ENCODE measurements around the gene EPS8.

Gene EPS8

DNA sequence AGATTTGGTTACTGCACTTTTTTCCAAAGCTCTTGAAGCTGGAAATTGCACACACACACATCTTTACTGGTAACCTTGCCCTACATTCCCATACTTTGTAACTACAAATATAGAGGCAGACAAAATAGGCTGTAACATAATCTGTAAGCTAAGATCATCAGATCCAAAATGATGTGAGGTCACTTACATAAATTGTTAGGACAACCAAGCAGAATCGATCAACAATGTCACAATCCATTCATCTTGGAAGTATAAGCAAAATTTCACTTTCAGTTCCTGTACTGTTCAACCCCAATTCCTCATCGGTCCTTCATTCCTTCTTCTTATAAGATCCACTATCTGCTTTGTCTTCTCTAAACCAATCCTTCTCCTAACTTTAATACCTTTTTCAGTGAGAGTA lies 72.6 kb downstream of the EPS8 start:
- H2BK15ac ChIP-seq (ENCODE audit: low read depth, poor library complexity, severe bottlenecking) = no peak overlapping the region
- no peak overlapping the region for H2AK5ac ChIP-seq (ENCODE audit: low read length, severe bottlenecking)
- H3K4me2 ChIP-seq (ENCODE audit: low read length, poor library complexity, severe bottlenecking) = no peak overlapping the region
- H3K36me3 ChIP-seq (ENCODE audit: control insufficient read depth in 1 of 2, insufficient read depth in 2 of 2, low read depth in 1 of 2, low read length in 2 of 2) = peaks cover 0 to 3% of the 10 kb centered on the region in 2 experiments
- DNase-seq = no peak
- H2AFZ ChIP-seq (ENCODE audit: low read depth, low read length) = no peak overlapping the region
- H3K27ac ChIP-seq (ENCODE audit: low read length, poor library complexity, severe bottlenecking) = no peak overlapping the region
- H3K9ac ChIP-seq (ENCODE audit: low read length) = no peak overlapping the region
- no peak overlapping the region for H3K23ac ChIP-seq (ENCODE audit: low read length in 2 of 2)
- no peak overlapping the region for H3K18ac ChIP-seq (ENCODE audit: low read depth in 1 of 2, low read length in 2 of 2)
- no peak overlapping the region for H3K4ac ChIP-seq (ENCODE audit: low read depth in 1 of 2, low read length in 2 of 2)
- peaks cover 3% of the 10 kb centered on the region for H3K4me1 ChIP-seq (ENCODE audit: control insufficient read depth, insufficient read depth, low read depth, low read length)
- no peak overlapping the region for H4K8ac ChIP-seq (ENCODE audit: low read length)
- H3K79me1 ChIP-seq (replicated peaks; ENCODE audit: low read length, poor library complexity, severe bottlenecking) = peaks cover 2% of the 10 kb centered on the region
- no peak overlapping the region for H3K4me3 ChIP-seq (ENCODE audit: insufficient read depth in 1 of 2, low read depth in 1 of 2, low read length in 2 of 2)
- no peak overlapping the region for H2BK120ac ChIP-seq (ENCODE audit: low read depth, low read length)
- no peak overlapping the region for H2BK12ac ChIP-seq (ENCODE audit: low read length in 2 of 2)
- no peaks in the 10 kb centered on the region for H3K27me3 ChIP-seq (ENCODE audit: control insufficient read depth in 1 of 2, insufficient read depth in 1 of 2, low read length in 2 of 2)
- no peak overlapping the region for H4K91ac ChIP-seq (ENCODE audit: low read length)
- H3K14ac ChIP-seq (ENCODE audit: low read length in 2 of 2) = no peak overlapping the region
- no peak overlapping the region for H2BK5ac ChIP-seq (ENCODE audit: low read depth, low read length, poor library complexity, severe bottlenecking)
- WGBS = 95% methylated on average over 2 of the region's 2 CpGs
- H3K9me3 ChIP-seq (ENCODE audit: control insufficient read depth, low read length) = no peaks in the 10 kb centered on the region

DNA sequence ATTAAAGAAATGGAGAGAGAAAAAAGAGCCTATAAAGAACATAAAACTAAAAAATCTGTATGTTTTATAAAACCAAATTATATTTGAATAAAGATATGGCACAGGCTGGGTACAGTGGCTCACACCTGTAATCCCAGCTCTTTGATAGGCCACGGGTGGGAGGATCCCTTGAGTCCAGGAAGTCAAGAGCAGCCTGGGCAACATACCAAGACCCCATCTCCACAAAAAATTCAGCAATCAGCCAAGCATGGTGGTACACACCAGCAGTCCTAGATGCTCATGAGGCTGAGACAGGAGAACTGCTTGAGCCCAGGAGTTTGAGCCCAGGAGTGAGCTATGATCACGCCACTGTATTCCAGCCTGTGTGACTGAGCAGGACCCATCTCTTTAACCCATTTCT lies 74.9 kb downstream of the EPS8 start:
- H3K36me3 ChIP-seq (ENCODE audit: control insufficient read depth in 1 of 2, insufficient read depth in 2 of 2, low read depth in 1 of 2, low read length in 2 of 2) = peaks cover 0 to 7% of the 10 kb centered on the region in 2 experiments
- 100% methylated on average over 1 of the region's 2 CpGs for WGBS
- peaks cover 3% of the 10 kb centered on the region for H3K79me1 ChIP-seq (replicated peaks; ENCODE audit: low read length, poor library complexity, severe bottlenecking)
- no peak overlapping the region for H2BK5ac ChIP-seq (ENCODE audit: low read depth, low read length, poor library complexity, severe bottlenecking)
- H3K4me1 ChIP-seq (ENCODE audit: control insufficient read depth, insufficient read depth, low read depth, low read length) = peaks cover 5% of the 10 kb centered on the region
- no peak overlapping the region for H2BK15ac ChIP-seq (ENCODE audit: low read depth, poor library complexity, severe bottlenecking)
- H3K9ac ChIP-seq (ENCODE audit: low read length) = no peak overlapping the region
- no peaks in the 10 kb centered on the region for H3K27me3 ChIP-seq (ENCODE audit: control insufficient read depth in 1 of 2, insufficient read depth in 1 of 2, low read length in 2 of 2)
- no peak overlapping the region for H3K4me3 ChIP-seq (ENCODE audit: insufficient read depth in 1 of 2, low read depth in 1 of 2, low read length in 2 of 2)
- H3K4ac ChIP-seq (ENCODE audit: low read depth in 1 of 2, low read length in 2 of 2) = no peak overlapping the region
- H3K9me3 ChIP-seq (ENCODE audit: control insufficient read depth, low read length) = no peaks in the 10 kb centered on the region
- no peak overlapping the region for H2BK120ac ChIP-seq (ENCODE audit: low read depth, low read length)
- peak overlapping the region; percentile 75 for H4K8ac ChIP-seq (ENCODE audit: low read length)
- H3K14ac ChIP-seq (ENCODE audit: low read length in 2 of 2) = no peak overlapping the region
- DNase-seq = no peak
- no peak overlapping the region for H4K91ac ChIP-seq (ENCODE audit: low read length)
- no peak overlapping the region for H2AFZ ChIP-seq (ENCODE audit: low read depth, low read length)
- H3K23ac ChIP-seq (ENCODE audit: low read length in 2 of 2) = no peak overlapping the region
- no peak overlapping the region for H2BK12ac ChIP-seq (ENCODE audit: low read length in 2 of 2)
- H2AK5ac ChIP-seq (ENCODE audit: low read length, severe bottlenecking) = no peak overlapping the region
- H3K27ac ChIP-seq (ENCODE audit: low read length, poor library complexity, severe bottlenecking) = no peak overlapping the region
- no peak overlapping the region for H3K18ac ChIP-seq (ENCODE audit: low read depth in 1 of 2, low read length in 2 of 2)
- no peak overlapping the region for H3K4me2 ChIP-seq (ENCODE audit: low read length, poor library complexity, severe bottlenecking)

DNA sequence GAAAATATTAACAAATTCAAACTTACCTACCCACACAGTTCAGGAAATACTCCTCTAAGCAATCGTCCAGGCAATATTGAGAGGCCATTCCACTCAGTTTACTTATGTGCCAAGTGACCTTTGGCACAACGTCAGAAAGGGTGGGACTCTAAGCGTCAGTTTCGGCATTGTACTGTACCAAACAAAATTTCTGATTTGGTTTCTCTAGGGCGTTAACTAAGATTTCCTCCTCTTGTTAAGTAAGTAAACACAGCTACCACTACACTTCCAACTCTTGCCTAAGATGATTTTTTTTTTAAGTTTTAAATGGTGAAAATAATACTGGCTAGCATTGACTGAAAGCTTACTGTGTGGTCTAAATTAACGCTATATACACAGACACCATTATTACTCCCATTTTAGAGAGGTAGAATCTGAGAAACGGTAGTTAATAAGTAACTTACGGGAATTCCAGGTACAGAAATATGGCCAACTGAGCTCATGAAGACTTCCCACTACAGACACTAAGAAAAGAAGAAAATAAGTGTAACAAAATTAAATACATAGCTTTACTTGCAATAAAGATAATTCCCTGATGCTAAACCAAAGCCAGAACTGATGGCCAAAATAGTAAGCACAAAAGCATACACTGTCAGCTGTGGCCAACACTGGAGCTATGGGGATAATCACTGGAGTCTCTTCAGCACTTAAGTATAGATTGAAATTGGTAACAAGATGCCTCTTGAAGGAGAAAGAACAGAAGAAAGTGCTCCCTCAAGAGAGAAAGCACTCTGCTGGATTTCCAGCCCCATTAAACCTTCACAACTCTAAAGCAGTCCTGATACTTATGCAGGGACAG lies 76.1 kb downstream of the EPS8 start:
- H2AFZ ChIP-seq (ENCODE audit: low read depth, low read length) = no peak overlapping the region
- H3K36me3 ChIP-seq (ENCODE audit: control insufficient read depth in 1 of 2, insufficient read depth in 2 of 2, low read depth in 1 of 2, low read length in 2 of 2) = peaks cover 0 to 7% of the 10 kb centered on the region in 2 experiments
- H2BK12ac ChIP-seq (ENCODE audit: low read length in 2 of 2) = no peak overlapping the region
- H3K27me3 ChIP-seq (ENCODE audit: control insufficient read depth in 1 of 2, insufficient read depth in 1 of 2, low read length in 2 of 2) = no peaks in the 10 kb centered on the region
- no peak overlapping the region for H4K8ac ChIP-seq (ENCODE audit: low read length)
- no peak overlapping the region for H3K27ac ChIP-seq (ENCODE audit: low read length, poor library complexity, severe bottlenecking)
- no peak overlapping the region for H3K4ac ChIP-seq (ENCODE audit: low read depth in 1 of 2, low read length in 2 of 2)
- H2BK5ac ChIP-seq (ENCODE audit: low read depth, low read length, poor library complexity, severe bottlenecking) = no peak overlapping the region
- DNase-seq = no peak
- 92% methylated on average over 5 of the region's 8 CpGs for WGBS
- H3K14ac ChIP-seq (ENCODE audit: low read length in 2 of 2) = no peak overlapping the region
- no peak overlapping the region for H2BK15ac ChIP-seq (ENCODE audit: low read depth, poor library complexity, severe bottlenecking)
- H4K91ac ChIP-seq (ENCODE audit: low read length) = no peak overlapping the region
- H3K4me2 ChIP-seq (ENCODE audit: low read length, poor library complexity, severe bottlenecking) = no peak overlapping the region
- H3K4me3 ChIP-seq (ENCODE audit: insufficient read depth in 1 of 2, low read depth in 1 of 2, low read length in 2 of 2) = no peak overlapping the region
- H3K79me1 ChIP-seq (replicated peaks; ENCODE audit: low read length, poor library complexity, severe bottlenecking) = peaks cover 3% of the 10 kb centered on the region
- peak overlapping the region; percentile 59 for H2AK5ac ChIP-seq (ENCODE audit: low read length, severe bottlenecking)
- no peak overlapping the region for H2BK120ac ChIP-seq (ENCODE audit: low read depth, low read length)
- H3K9me3 ChIP-seq (ENCODE audit: control insufficient read depth, low read length) = no peaks in the 10 kb centered on the region
- no peak overlapping the region for H3K23ac ChIP-seq (ENCODE audit: low read length in 2 of 2)
- H3K4me1 ChIP-seq (ENCODE audit: control insufficient read depth, insufficient read depth, low read depth, low read length) = peaks cover 5% of the 10 kb centered on the region
- H3K18ac ChIP-seq (ENCODE audit: low read depth in 1 of 2, low read length in 2 of 2) = peak overlapping the region in 1 of 2 experiments; percentile 24
- peak overlapping the region; percentile 13 for H3K9ac ChIP-seq (ENCODE audit: low read length)

DNA sequence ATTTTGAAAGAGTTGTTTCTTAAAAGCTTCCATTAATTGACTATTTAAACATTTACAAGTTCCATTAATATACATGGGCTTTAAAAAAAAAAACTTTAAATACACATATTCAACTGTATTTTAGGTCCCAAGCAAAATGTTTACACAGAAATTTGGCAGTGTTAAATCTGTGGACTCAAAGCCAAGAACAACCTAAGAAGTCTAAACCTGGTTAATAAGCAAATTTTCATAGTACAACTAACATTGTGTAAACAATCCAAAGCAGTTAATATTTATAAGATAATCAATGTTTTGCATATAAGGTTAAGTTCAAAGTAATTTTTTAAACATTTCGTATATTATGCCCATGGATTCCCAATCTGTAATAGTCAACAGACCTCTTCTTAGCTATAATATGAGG lies 77.0 kb downstream of the EPS8 start:
- H3K79me1 ChIP-seq (replicated peaks; ENCODE audit: low read length, poor library complexity, severe bottlenecking) = peaks cover 3% of the 10 kb centered on the region
- H3K4me1 ChIP-seq (ENCODE audit: control insufficient read depth, insufficient read depth, low read depth, low read length) = peaks cover 5% of the 10 kb centered on the region
- peaks cover 0 to 12% of the 10 kb centered on the region in 2 experiments for H3K36me3 ChIP-seq (ENCODE audit: control insufficient read depth in 1 of 2, insufficient read depth in 2 of 2, low read depth in 1 of 2, low read length in 2 of 2)
- no peak for DNase-seq
- H4K91ac ChIP-seq (ENCODE audit: low read length) = no peak overlapping the region
- no peak overlapping the region for H3K18ac ChIP-seq (ENCODE audit: low read depth in 1 of 2, low read length in 2 of 2)
- H4K8ac ChIP-seq (ENCODE audit: low read length) = no peak overlapping the region
- no peak overlapping the region for H3K27ac ChIP-seq (ENCODE audit: low read length, poor library complexity, severe bottlenecking)
- no peak overlapping the region for H3K4ac ChIP-seq (ENCODE audit: low read depth in 1 of 2, low read length in 2 of 2)
- no peak overlapping the region for H2AFZ ChIP-seq (ENCODE audit: low read depth, low read length)
- no peak overlapping the region for H2AK5ac ChIP-seq (ENCODE audit: low read length, severe bottlenecking)
- H2BK5ac ChIP-seq (ENCODE audit: low read depth, low read length, poor library complexity, severe bottlenecking) = no peak overlapping the region
- H3K9ac ChIP-seq (ENCODE audit: low read length) = no peak overlapping the region
- no peaks in the 10 kb centered on the region for H3K9me3 ChIP-seq (ENCODE audit: control insufficient read depth, low read length)
- no peak overlapping the region for H3K14ac ChIP-seq (ENCODE audit: low read length in 2 of 2)
- no peak overlapping the region for H3K23ac ChIP-seq (ENCODE audit: low read length in 2 of 2)
- H2BK15ac ChIP-seq (ENCODE audit: low read depth, poor library complexity, severe bottlenecking) = no peak overlapping the region
- H3K4me3 ChIP-seq (ENCODE audit: insufficient read depth in 1 of 2, low read depth in 1 of 2, low read length in 2 of 2) = no peak overlapping the region
- no CpG with 5 or more reads among the region's 1 CpG for WGBS
- no peaks in the 10 kb centered on the region for H3K27me3 ChIP-seq (ENCODE audit: control insufficient read depth in 1 of 2, insufficient read depth in 1 of 2, low read length in 2 of 2)
- no peak overlapping the region for H2BK12ac ChIP-seq (ENCODE audit: low read length in 2 of 2)
- H3K4me2 ChIP-seq (ENCODE audit: low read length, poor library complexity, severe bottlenecking) = no peak overlapping the region
- no peak overlapping the region for H2BK120ac ChIP-seq (ENCODE audit: low read depth, low read length)

All from mesenchymal stem cell (in vitro differentiated cells and primary cell).